GM12891 (cell line): Measurements from ENCODE around the gene TRMT10A.

ENCODE experiments used
- POLR2A ChIP-seq: IDR thresholded peaks from 2 replicates; pipeline ENCODE4 v1.6.1; 2011; ENCODE audit warnings: low read depth, low read length, control low read depth
- POLR2AphosphoS5 ChIP-seq: IDR thresholded peaks from 2 replicates; pipeline ENCODE4 v1.6.1; 2011; ENCODE audit warnings: low read depth, low read length, control low read depth

DNA sequence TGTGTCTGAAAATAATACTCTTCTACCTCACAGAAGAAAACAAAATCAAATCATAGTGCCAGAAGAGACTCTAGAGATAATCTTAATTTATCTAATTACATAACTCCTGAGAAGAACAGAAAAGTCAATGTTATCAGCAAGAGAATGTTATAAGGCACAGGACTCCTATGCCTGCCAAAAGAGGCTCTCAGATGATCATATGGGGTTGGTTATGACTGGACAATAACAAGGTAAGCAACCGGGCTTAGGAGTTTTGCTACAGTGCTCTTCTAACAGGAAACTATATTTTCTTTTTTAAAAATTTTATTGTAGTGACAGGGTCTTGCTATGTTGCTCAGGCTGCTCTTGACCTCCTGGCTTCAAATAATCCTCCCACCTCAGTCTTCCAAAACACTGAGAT lies 56.5 kb downstream of the TRMT10A start:
- no peak for TF ChIP-seq POLR2AphosphoS5
- no peak for TF ChIP-seq POLR2A
